H1 (cell line): ENCODE results near the gene NPR1. TPM values are rescaled to one million over a fixed set of nuclear protein-coding genes. Genes with fewer than 3 reads are reported as not detected.

Experiments
- CTCF ChIA-PET: fragments of 300-600 bp; sonication (Branson Sonifier 250); formaldehyde crosslinking; loops from one replicate; lab custom pipeline; 2021; ENCODE audit not compliant: partially characterized antibody; lab: Charles Lee
- POLR2A ChIA-PET: fragments of 300-600 bp; sonication (Branson Sonifier 250); formaldehyde crosslinking; loops from one replicate; lab custom pipeline; 2021; ENCODE audit warnings: inconsistent platforms; ENCODE audit not compliant: partially characterized antibody; lab: Charles Lee
- DNase-seq, 2 experiments: peaks; one replicate each; pipeline versions ENCODE4 v3.0.0 to v3.0.0-alpha.2; 2010 to 2022; ENCODE audit warnings: low spot score in 2 of 2, low read depth in 1 of 2, mixed read lengths in 1 of 2
- FAIRE-seq: peaks from 2 replicates; lab custom pipeline; 2011; peaks lifted over from hg19 to GRCh38; lab: Jason Lieb, UNC
- H2AFZ ChIP-seq: 2 replicates; pipeline ENCODE4 v1.8.1; 2012; ENCODE audit warnings: low read length, inconsistent platforms
- H2AK5ac ChIP-seq: 2 replicates; pipeline ENCODE4 v1.6.1; 2013; ENCODE audit warnings: low read depth, low read length
- H2BK120ac ChIP-seq: replicated peaks from 2 replicates; pipeline ENCODE3; 2013; ENCODE audit warnings: low read depth, low read length, inconsistent platforms
- H2BK12ac ChIP-seq: 2 replicates; pipeline ENCODE4 v1.6.1; 2013; ENCODE audit warnings: low read depth, low read length
- H2BK15ac ChIP-seq: 2 replicates; pipeline ENCODE4 v1.6.1; 2013; ENCODE audit warnings: low read length
- H2BK20ac ChIP-seq: 2 replicates; pipeline ENCODE4 v1.6.1; 2013; ENCODE audit warnings: low read length
- H2BK5ac ChIP-seq: 2 replicates; pipeline ENCODE4 v1.6.1; 2013; ENCODE audit warnings: low read depth, low read length
- H3K14ac ChIP-seq: 2 replicates; pipeline ENCODE4 v1.6.1; 2013; ENCODE audit warnings: inconsistent platforms; ENCODE audit not compliant: insufficient read length
- H3K18ac ChIP-seq: 2 replicates; pipeline ENCODE4 v1.6.1; 2013; ENCODE audit warnings: low read length; ENCODE audit errors: extremely low read depth
- H3K23ac ChIP-seq: 2 replicates; pipeline ENCODE4 v1.6.1; 2013; ENCODE audit warnings: inconsistent platforms; ENCODE audit not compliant: insufficient read length
- H3K23me2 ChIP-seq: 2 replicates; pipeline ENCODE4 v1.6.1; 2013; ENCODE audit warnings: low read depth, low read length
- H3K27ac ChIP-seq: 2 replicates; pipeline ENCODE4 v1.6.1; 2011; ENCODE audit warnings: low read depth, low read length, inconsistent platforms
- H3K27me3 ChIP-seq, 4 experiments: replicated peaks in 1 of 4; 1 replicate in 1 of 4; 2 replicates in 3 of 4; pipeline versions ENCODE4 v1.6.1 to v1.8.1; 2011 to 2013; ENCODE audit warnings: low read length in 3 of 4, mild to moderate bottlenecking in 3 of 4, inconsistent platforms in 2 of 4, mixed read lengths in 2 of 4, moderate library complexity in 1 of 4; ENCODE audit not compliant: control insufficient read depth in 3 of 4, insufficient read depth in 3 of 4; ENCODE audit errors: extremely low read depth in 1 of 4
- H3K36me3 ChIP-seq, 4 experiments: 2 replicates each; pipeline versions ENCODE4 v1.6.1 to v1.8.1; 2011 to 2013; ENCODE audit warnings: mild to moderate bottlenecking in 4 of 4, low read length in 3 of 4, moderate library complexity in 2 of 4, control low read depth in 1 of 4, inconsistent platforms in 1 of 4; ENCODE audit not compliant: insufficient read depth in 4 of 4, control insufficient read depth in 2 of 4
- H3K4ac ChIP-seq: replicated peaks from 2 replicates; pipeline ENCODE3; 2013; ENCODE audit warnings: low read length, low read depth, mixed read lengths, inconsistent platforms; ENCODE audit not compliant: insufficient read length
- H3K4me1 ChIP-seq, 4 experiments: replicated peaks in 1 of 4; 1 replicate in 1 of 4; 2 replicates in 3 of 4; pipeline versions ENCODE4 v1.6.1 to v1.8.1; 2011 to 2013; ENCODE audit warnings: low read length in 3 of 4, inconsistent platforms in 2 of 4, mixed read lengths in 1 of 4; ENCODE audit not compliant: insufficient read depth in 4 of 4, control insufficient read depth in 3 of 4
- H3K4me2 ChIP-seq, 2 experiments: 2 replicates each; pipeline versions ENCODE4 v1.6.1 to v1.8.1; 2011 to 2013; ENCODE audit warnings: low read depth in 2 of 2, low read length in 2 of 2, control low read depth in 1 of 2, inconsistent platforms in 1 of 2, mild to moderate bottlenecking in 1 of 2; ENCODE audit not compliant: insufficient read depth in 1 of 2
- H3K4me3 ChIP-seq, 4 experiments: fragments of 200-600, 300-600 bp in 1 of 4; sonication (generic), shearing (Covaris generic), sonication (Bioruptor Twin) in 1 of 4; 2 replicates each; pipeline versions ENCODE4 v1.5.1 to v1.8.1; 2011 to 2016; ENCODE audit warnings: low read length in 4 of 4, low read depth in 3 of 4, control low read depth in 2 of 4, inconsistent platforms in 2 of 4, mild to moderate bottlenecking in 2 of 4, mixed read lengths in 1 of 4, moderate library complexity in 1 of 4; ENCODE audit not compliant: insufficient read depth in 2 of 4; ENCODE audit errors: extremely low read depth in 1 of 4
- H3K56ac ChIP-seq: replicated peaks from 2 replicates; pipeline ENCODE3; 2013; ENCODE audit warnings: low read depth, mild to moderate bottlenecking, mixed read lengths, low read length, inconsistent platforms; ENCODE audit not compliant: insufficient read length
- H3K79me1 ChIP-seq: 2 replicates; pipeline ENCODE4 v1.6.1; 2013; ENCODE audit warnings: low read depth, low read length, control low read depth
- H3K79me2 ChIP-seq, 2 experiments: 2 replicates each; pipeline versions ENCODE4 v1.6.1 to v1.8.1; 2012 to 2013; ENCODE audit warnings: low read length in 2 of 2, mild to moderate bottlenecking in 2 of 2, inconsistent platforms in 1 of 2; ENCODE audit not compliant: insufficient read depth in 2 of 2, control insufficient read depth in 1 of 2
- H3K9ac ChIP-seq, 4 experiments: replicated peaks in 1 of 4; 1 replicate in 1 of 4; 2 replicates in 3 of 4; pipeline versions ENCODE4 v1.6.1 to v1.8.1; 2011 to 2013; ENCODE audit warnings: low read depth in 3 of 4, low read length in 3 of 4, control low read depth in 2 of 4, mild to moderate bottlenecking in 2 of 4, moderate library complexity in 2 of 4, inconsistent platforms in 1 of 4; ENCODE audit errors: extremely low read depth in 1 of 4
- H3K9me3 ChIP-seq, 2 experiments: 2 replicates each; pipeline versions ENCODE4 v1.6.1 to v1.8.1; 2012 to 2013; ENCODE audit warnings: mild to moderate bottlenecking in 2 of 2, moderate library complexity in 2 of 2, control low read depth in 1 of 2, inconsistent platforms in 1 of 2, low read depth in 1 of 2, low read length in 1 of 2, mixed read lengths in 1 of 2; ENCODE audit not compliant: insufficient read depth in 2 of 2
- H4K20me1 ChIP-seq, 2 experiments: replicated peaks in 1 of 2; 2 replicates each; pipeline versions ENCODE3 to v1.8.1; 2011 to 2013; ENCODE audit warnings: inconsistent platforms in 2 of 2, low read length in 2 of 2, mild to moderate bottlenecking in 1 of 2; ENCODE audit not compliant: insufficient read depth in 2 of 2, control insufficient read depth in 1 of 2
- H4K5ac ChIP-seq: 2 replicates; pipeline ENCODE4 v1.6.1; 2013; ENCODE audit warnings: low read length, low read depth, mixed read lengths, inconsistent platforms; ENCODE audit not compliant: insufficient read length
- H4K8ac ChIP-seq: 2 replicates; pipeline ENCODE4 v1.8.0; 2013; ENCODE audit warnings: mild to moderate bottlenecking, moderate library complexity, low read length, inconsistent platforms; ENCODE audit not compliant: insufficient read depth; ENCODE audit errors: extremely low read depth
- H4K91ac ChIP-seq: replicated peaks from 2 replicates; pipeline ENCODE3; 2013; ENCODE audit warnings: low read length, mixed read lengths, inconsistent platforms; ENCODE audit not compliant: insufficient read length
- E2F6 ChIP-seq: IDR thresholded peaks from 2 replicates; pipeline ENCODE4 v1.6.1; 2012; ENCODE audit warnings: inconsistent platforms
- EP300 ChIP-seq, 2 experiments: IDR thresholded peaks; 1 replicate in 1 of 2; 2 replicates in 1 of 2; pipeline ENCODE4 v1.6.1; 2011 to 2012; ENCODE audit warnings: low read depth in 2 of 2, low read length in 2 of 2, mild to moderate bottlenecking in 2 of 2, borderline replicate concordance in 1 of 2, inconsistent platforms in 1 of 2, moderate library complexity in 1 of 2
- HDAC6 ChIP-seq: IDR thresholded peaks from one replicate; pipeline ENCODE4 v1.7.1; 2012; ENCODE audit warnings: low read depth, mild to moderate bottlenecking, inconsistent platforms, low read length, moderate library complexity
- MAX ChIP-seq: IDR thresholded peaks from 2 replicates; pipeline ENCODE4 v1.6.1; 2012; ENCODE audit warnings: inconsistent platforms
- RBBP5 ChIP-seq: IDR thresholded peaks from 2 replicates; pipeline ENCODE4 v1.7.1; 2012; ENCODE audit warnings: low read depth, mild to moderate bottlenecking, inconsistent platforms, low read length, moderate library complexity, borderline replicate concordance
- TCF12 ChIP-seq: IDR thresholded peaks from 2 replicates; pipeline ENCODE4 v1.6.1; 2011; ENCODE audit warnings: low read depth, mild to moderate bottlenecking, low read length
- YY1 ChIP-seq: IDR thresholded peaks from 2 replicates; pipeline ENCODE4 v1.6.1; 2011; ENCODE audit warnings: low read depth, mild to moderate bottlenecking, low read length
- WGBS, 2 experiments: shearing (Covaris generic) in 1 of 2; methylation state at CpG; one replicate each; pipeline versions ENCODE4 v1.1.6 to v1.1.7; 2013 to 2015; ENCODE audit warnings: low lambda C conversion rate in 2 of 2, mixed read lengths in 2 of 2, inconsistent platforms in 1 of 2, low coverage in 1 of 2, missing lambda C conversion rate in 1 of 2; ENCODE audit not compliant: insufficient replicate concordance in 2 of 2, insufficient coverage in 1 of 2, insufficient read length in 1 of 2; ENCODE audit errors: extremely low coverage in 1 of 2, missing lambda C conversion rate in 1 of 2; 5-methylcytosine and 5-hydroxymethylcytosine counted together
- polyA plus RNA-seq, 7 experiments: library from polyadenylated mRNA; depleted of rRNA in 3 of 7; stranded (reverse) in 5 of 7; unstranded in 2 of 7; fragments of >200 nt in 5 of 7; fragments of 200-250 nt in 2 of 7; gene quantifications; 1 replicate in 5 of 7; 2 replicates in 1 of 7; 4 replicates in 1 of 7; pipeline versions ENCODE4 v1.2.1 to v1.2.3, GENCODE V29; 2011 to 2013; ENCODE audit warnings: missing spikeins in 2 of 7, mixed read lengths in 2 of 7
- total RNA-seq: library from RNA; stranded (reverse); fragmentation: NEBNext Ultra II Directional; extraction: Animal tissue kit (Norgen Biotek cat#: 25700); gene quantifications from 2 replicates; pipeline ENCODE4 v1.2.1, GENCODE V29; 2021

The NPR1 gene
- total and polyA plus RNA-seq, 2 of the 8 experiments (the other 6 are each of a cell fraction or from before 2014, with no cell fraction given): 11.7 to 13.2 TPM

GRCh38 chr1:153687346-153688125 lies 9.0 kb downstream of the NPR1 start:
- H2BK12ac ChIP-seq: no peak overlapping the region
- no peaks in the 10 kb centered on the region for H3K79me1 ChIP-seq
- WGBS, 2 experiments: 86% methylated on average over 11 of the region's 16 CpGs; no CpG with 5 or more reads in 1 of the 2 experiments
- H4K5ac ChIP-seq: no peak overlapping the region
- H4K20me1 ChIP-seq: no peaks in the 10 kb centered on the region
- DNase-seq: no peak
- no peak overlapping the region for H2AFZ ChIP-seq
- H3K14ac ChIP-seq: no peak overlapping the region
- no peaks in the 10 kb centered on the region; a peak in 1 of 4 replicates for H3K9me3 ChIP-seq
- no peak overlapping the region for H3K18ac ChIP-seq
- H3K27me3 ChIP-seq: no peaks in the 10 kb centered on the region
- no peak overlapping the region for H3K4ac ChIP-seq
- TF ChIP-seq TCF12 (no peak), HDAC6 (no peak), RBBP5 (no peak), YY1 (no peak), E2F6 (no peak), MAX (no peak), EP300 (IDR thresholded peaks at IDR 0.05; ENCODE audit: borderline replicate concordance in 1 of 2, low read depth in 2 of 2, low read length in 2 of 2) (no peak)
- TF ChIP-seq, all 59 proteins: peak for 0
- no peaks in the 10 kb centered on the region for H3K4me1 ChIP-seq
- ChIA-PET POLR2A (interaction anchor here (1.0 to 2.8 kb wide), 2 partner anchors 8 to 10 kb away, joined by 4 to 11 read pairs; no protein-coding TSS in a partner anchor), CTCF (interaction anchor here (0.7 to 14.0 kb wide), 7 partner anchors 9 to 91 kb away, joined by 3 to 190 read pairs (median 7); partner anchors contain the start of gene NPR1)
- no peak overlapping the region for H2BK120ac ChIP-seq
- no peak overlapping the region for H2BK15ac ChIP-seq
- H3K79me2 ChIP-seq: no peaks in the 10 kb centered on the region
- H3K56ac ChIP-seq: no peak overlapping the region
- H3K23me2 ChIP-seq: no peaks in the 10 kb centered on the region
- H4K8ac ChIP-seq: no peak overlapping the region
- FAIRE-seq: no peak
- no peak overlapping the region for H2BK20ac ChIP-seq
- peaks cover 0 to 5% (median 4%) of the 10 kb centered on the region in 4 experiments; a peak in 2 of 8 replicates for H3K36me3 ChIP-seq
- no peak overlapping the region for H3K4me3 ChIP-seq
- H2BK5ac ChIP-seq: no peak overlapping the region
- H3K9ac ChIP-seq: no peak overlapping the region
- no peak overlapping the region for H3K4me2 ChIP-seq
- H4K91ac ChIP-seq: no peak overlapping the region
- H3K23ac ChIP-seq: no peak overlapping the region
- no peak overlapping the region for H3K27ac ChIP-seq
- no peak overlapping the region for H2AK5ac ChIP-seq
